ENCODE data around the gene CDK13. TPM values are rescaled to one million over a fixed set of nuclear protein-coding genes. Genes with fewer than 3 reads are reported as not detected.

The CDK13 gene
- total RNA-seq, 1 experiment from 2014 or later = 39.2 TPM

GRCh38 chr7:40134428-40135316 lies 184.6 kb downstream of the CDK13 start, which contains the start of the genes MPLKIP and SUGCT (continued):
- TF ChIP-seq, protein P1, sequence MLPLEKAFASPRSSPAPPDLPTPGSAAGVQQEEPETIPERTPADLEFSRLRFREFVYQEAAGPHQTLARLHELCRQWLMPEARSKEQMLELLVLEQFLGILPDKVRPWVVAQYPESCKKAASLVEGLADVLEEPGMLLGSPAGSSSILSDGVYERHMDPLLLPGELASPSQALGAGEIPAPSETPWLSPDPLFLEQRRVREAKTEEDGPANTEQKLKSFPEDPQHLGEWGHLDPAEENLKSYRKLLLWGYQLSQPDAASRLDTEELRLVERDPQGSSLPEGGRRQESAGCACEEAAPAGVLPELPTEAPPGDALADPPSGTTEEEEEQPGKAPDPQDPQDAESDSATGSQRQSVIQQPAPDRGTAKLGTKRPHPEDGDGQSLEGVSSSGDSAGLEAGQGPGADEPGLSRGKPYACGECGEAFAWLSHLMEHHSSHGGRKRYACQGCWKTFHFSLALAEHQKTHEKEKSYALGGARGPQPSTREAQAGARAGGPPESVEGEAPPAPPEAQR (CRISPR knock-in tag; IDR thresholded peaks at IDR 0.05) = no peak
- TF ChIP-seq ZNF121 (CRISPR knock-in tag; IDR thresholded peaks at IDR 0.05) = no peak
- no peak for TF ChIP-seq NFE2L1 (CRISPR knock-in tag; IDR thresholded peaks at IDR 0.05)
- TF ChIP-seq TEAD4 (CRISPR knock-in tag; IDR thresholded peaks at IDR 0.05) = no peak
- TF ChIP-seq TCF7 (CRISPR knock-in tag; IDR thresholded peaks at IDR 0.05; ENCODE audit: low read depth) = no peak
- TF ChIP-seq, protein P2, sequence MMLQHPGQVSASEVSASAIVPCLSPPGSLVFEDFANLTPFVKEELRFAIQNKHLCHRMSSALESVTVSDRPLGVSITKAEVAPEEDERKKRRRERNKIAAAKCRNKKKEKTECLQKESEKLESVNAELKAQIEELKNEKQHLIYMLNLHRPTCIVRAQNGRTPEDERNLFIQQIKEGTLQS (CRISPR knock-in tag; conservative IDR thresholded peaks at IDR 0.05) = no peak
- no peak; the same call in 1 of the 2 replicates for TF ChIP-seq IRF1 (CRISPR knock-in tag; IDR thresholded peaks at IDR 0.05)
- TF ChIP-seq GABPB1 (CRISPR knock-in tag; IDR thresholded peaks at IDR 0.05) = peak; percentile 31
- no peak for TF ChIP-seq GTF2I (CRISPR knock-in tag; conservative IDR thresholded peaks at IDR 0.05)
- no peak for TF ChIP-seq EMX1 (CRISPR knock-in tag; IDR thresholded peaks at IDR 0.05)
- TF ChIP-seq ZNF396 (CRISPR knock-in tag; IDR thresholded peaks at IDR 0.05; ENCODE audit: borderline replicate concordance) = no peak
- no peak for TF ChIP-seq CBFB (CRISPR knock-in tag; IDR thresholded peaks at IDR 0.05; ENCODE audit: low read depth)
- peak; percentile 27; the same call in 1 of the 2 replicates for TF ChIP-seq USF2 (CRISPR knock-in tag; IDR thresholded peaks at IDR 0.05)
- TF ChIP-seq ZNF138 (CRISPR knock-in tag; conservative IDR thresholded peaks at IDR 0.05) = no peak
- TF ChIP-seq SMAD3 (CRISPR knock-in tag; IDR thresholded peaks at IDR 0.05; ENCODE audit: borderline replicate concordance) = peak; percentile 48; the same call in 1 of the 2 replicates
- no peak for TF ChIP-seq OVOL2 (CRISPR knock-in tag; IDR thresholded peaks at IDR 0.05; ENCODE audit: borderline replicate concordance)
- TF ChIP-seq ZNF317 (CRISPR knock-in tag; IDR thresholded peaks at IDR 0.05; ENCODE audit: borderline replicate concordance, low read depth) = no peak
- TF ChIP-seq GRHL2 (CRISPR knock-in tag; IDR thresholded peaks at IDR 0.05; ENCODE audit: insufficient replicate concordance, severe bottlenecking) = no peak
- TF ChIP-seq, protein P3, sequence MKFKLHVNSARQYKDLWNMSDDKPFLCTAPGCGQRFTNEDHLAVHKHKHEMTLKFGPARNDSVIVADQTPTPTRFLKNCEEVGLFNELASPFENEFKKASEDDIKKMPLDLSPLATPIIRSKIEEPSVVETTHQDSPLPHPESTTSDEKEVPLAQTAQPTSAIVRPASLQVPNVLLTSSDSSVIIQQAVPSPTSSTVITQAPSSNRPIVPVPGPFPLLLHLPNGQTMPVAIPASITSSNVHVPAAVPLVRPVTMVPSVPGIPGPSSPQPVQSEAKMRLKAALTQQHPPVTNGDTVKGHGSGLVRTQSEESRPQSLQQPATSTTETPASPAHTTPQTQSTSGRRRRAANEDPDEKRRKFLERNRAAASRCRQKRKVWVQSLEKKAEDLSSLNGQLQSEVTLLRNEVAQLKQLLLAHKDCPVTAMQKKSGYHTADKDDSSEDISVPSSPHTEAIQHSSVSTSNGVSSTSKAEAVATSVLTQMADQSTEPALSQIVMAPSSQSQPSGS (CRISPR knock-in tag; IDR thresholded peaks at IDR 0.05; ENCODE audit: borderline replicate concordance, low read depth) = peak; percentile 65; the same call in 1 of the 2 replicates
- peak; percentile 34; the same call in 1 of the 2 replicates for TF ChIP-seq ZBTB21 (CRISPR knock-in tag; IDR thresholded peaks at IDR 0.05; ENCODE audit: borderline replicate concordance)
- TF ChIP-seq, protein P4, sequence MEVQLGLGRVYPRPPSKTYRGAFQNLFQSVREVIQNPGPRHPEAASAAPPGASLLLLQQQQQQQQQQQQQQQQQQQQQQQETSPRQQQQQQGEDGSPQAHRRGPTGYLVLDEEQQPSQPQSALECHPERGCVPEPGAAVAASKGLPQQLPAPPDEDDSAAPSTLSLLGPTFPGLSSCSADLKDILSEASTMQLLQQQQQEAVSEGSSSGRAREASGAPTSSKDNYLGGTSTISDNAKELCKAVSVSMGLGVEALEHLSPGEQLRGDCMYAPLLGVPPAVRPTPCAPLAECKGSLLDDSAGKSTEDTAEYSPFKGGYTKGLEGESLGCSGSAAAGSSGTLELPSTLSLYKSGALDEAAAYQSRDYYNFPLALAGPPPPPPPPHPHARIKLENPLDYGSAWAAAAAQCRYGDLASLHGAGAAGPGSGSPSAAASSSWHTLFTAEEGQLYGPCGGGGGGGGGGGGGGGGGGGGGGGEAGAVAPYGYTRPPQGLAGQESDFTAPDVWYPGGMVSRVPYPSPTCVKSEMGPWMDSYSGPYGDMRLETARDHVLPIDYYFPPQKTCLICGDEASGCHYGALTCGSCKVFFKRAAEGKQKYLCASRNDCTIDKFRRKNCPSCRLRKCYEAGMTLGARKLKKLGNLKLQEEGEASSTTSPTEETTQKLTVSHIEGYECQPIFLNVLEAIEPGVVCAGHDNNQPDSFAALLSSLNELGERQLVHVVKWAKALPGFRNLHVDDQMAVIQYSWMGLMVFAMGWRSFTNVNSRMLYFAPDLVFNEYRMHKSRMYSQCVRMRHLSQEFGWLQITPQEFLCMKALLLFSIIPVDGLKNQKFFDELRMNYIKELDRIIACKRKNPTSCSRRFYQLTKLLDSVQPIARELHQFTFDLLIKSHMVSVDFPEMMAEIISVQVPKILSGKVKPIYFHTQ (CRISPR knock-in tag; IDR thresholded peaks at IDR 0.05) = no peak
- peak; percentile 79; the same call in 1 of the 2 replicates for TF ChIP-seq FOXP1 (CRISPR knock-in tag; IDR thresholded peaks at IDR 0.05; ENCODE audit: borderline replicate concordance)
- TF ChIP-seq NR2C2 (CRISPR knock-in tag; IDR thresholded peaks at IDR 0.05) = no peak; the same call in none of the 2 replicates
- TF ChIP-seq ETV6 (CRISPR knock-in tag; IDR thresholded peaks at IDR 0.05) = peak; percentile 80
- TF ChIP-seq CREM (CRISPR knock-in tag; IDR thresholded peaks at IDR 0.05) = peak; percentile 56; the same call in 1 of the 2 replicates
- TF ChIP-seq PRRX2 (CRISPR knock-in tag; IDR thresholded peaks at IDR 0.05) = no peak
- TF ChIP-seq CREB1 (CRISPR knock-in tag; IDR thresholded peaks at IDR 0.05) = no peak

Measured in WTC11 (cell line).